HEK293T (cell line): Measurements from ENCODE around the gene KIAA1671.

ENCODE experiments used
- CTCF ChIA-PET: fragments of 350-600 bp; formaldehyde crosslinking; extraction: SDS; loops from one replicate; lab custom pipeline; 2021; ENCODE audit warnings: antibody characterized with exemption, inconsistent platforms; lab: Yijun Ruan, JAX
- POLR2A ChIA-PET: fragments of 350-600 bp; formaldehyde crosslinking; extraction: SDS; loops from one replicate; lab custom pipeline; 2020; ENCODE audit warnings: antibody characterized with exemption, inconsistent platforms; lab: Yijun Ruan, JAX
- DNase-seq: peaks from one replicate; pipeline ENCODE4 v3.0.0; 2012; ENCODE audit warnings: mixed read lengths; ENCODE audit errors: extremely low spot score
- ARNT ChIP-seq: fragments of 450-650 bp; IDR thresholded peaks from 2 replicates; pipeline ENCODE4 v1.6.1; 2017; ENCODE audit warnings: mild to moderate bottlenecking
- BHLHE40 ChIP-seq: fragments of 450-650 bp; IDR thresholded peaks from 2 replicates; pipeline ENCODE4 v1.6.1; 2016; ENCODE audit warnings: mild to moderate bottlenecking, moderate library complexity, borderline replicate concordance
- CTBP1 ChIP-seq: fragments of 450-650 bp; IDR thresholded peaks from 2 replicates; pipeline ENCODE4 v1.6.1; 2016; ENCODE audit warnings: borderline replicate concordance
- ELF4 ChIP-seq: fragments of 450-650 bp; IDR thresholded peaks from 2 replicates; pipeline ENCODE4 v1.6.1; 2017; ENCODE audit warnings: antibody characterized with exemption
- FOXA1 ChIP-seq: fragments of 450-650 bp; IDR thresholded peaks from 2 replicates; pipeline ENCODE4 v1.6.1; 2016; ENCODE audit warnings: mild to moderate bottlenecking
- FOXK2 ChIP-seq: fragments of 450-650 bp; IDR thresholded peaks from 2 replicates; pipeline ENCODE4 v1.6.1; 2016; ENCODE audit warnings: mild to moderate bottlenecking
- FOXM1 ChIP-seq: fragments of 450-650 bp; IDR thresholded peaks from 2 replicates; pipeline ENCODE4 v1.6.1; 2017; ENCODE audit warnings: mild to moderate bottlenecking, borderline replicate concordance
- HDGF ChIP-seq: fragments of 450-650 bp; IDR thresholded peaks from 2 replicates; pipeline ENCODE4 v1.6.1; 2017; ENCODE audit warnings: antibody characterized with exemption, borderline replicate concordance
- L3MBTL2 ChIP-seq: fragments of 450-650 bp; conservative IDR thresholded peaks from 2 replicates; pipeline ENCODE4 v1.6.1; 2016; ENCODE audit warnings: mild to moderate bottlenecking
- LEF1 ChIP-seq: fragments of 450-650 bp; IDR thresholded peaks from 2 replicates; pipeline ENCODE4 v1.6.1; 2017; ENCODE audit warnings: mild to moderate bottlenecking, borderline replicate concordance
- NFRKB ChIP-seq: fragments of 450-650 bp; IDR thresholded peaks from 2 replicates; pipeline ENCODE4 v1.6.1; 2016; ENCODE audit warnings: mild to moderate bottlenecking, moderate library complexity
- SP1 ChIP-seq: fragments of 450-650 bp; IDR thresholded peaks from 2 replicates; pipeline ENCODE4 v1.6.1; 2017
- SUZ12 ChIP-seq: fragments of 450-650 bp; IDR thresholded peaks from 2 replicates; pipeline ENCODE4 v1.6.1; 2016; ENCODE audit warnings: mild to moderate bottlenecking
- TARDBP ChIP-seq: fragments of 450-650 bp; IDR thresholded peaks from 2 replicates; pipeline ENCODE4 v1.6.1; 2016
- ZNF384 ChIP-seq: fragments of 450-650 bp; IDR thresholded peaks from 2 replicates; pipeline ENCODE4 v1.6.1; 2016
- TF ChIP-seq, protein P1 (sequence below): fragments of 450-650 bp; IDR thresholded peaks from 2 replicates; pipeline ENCODE4 v1.6.1; 2016

The KIAA1671 gene

DNA sequence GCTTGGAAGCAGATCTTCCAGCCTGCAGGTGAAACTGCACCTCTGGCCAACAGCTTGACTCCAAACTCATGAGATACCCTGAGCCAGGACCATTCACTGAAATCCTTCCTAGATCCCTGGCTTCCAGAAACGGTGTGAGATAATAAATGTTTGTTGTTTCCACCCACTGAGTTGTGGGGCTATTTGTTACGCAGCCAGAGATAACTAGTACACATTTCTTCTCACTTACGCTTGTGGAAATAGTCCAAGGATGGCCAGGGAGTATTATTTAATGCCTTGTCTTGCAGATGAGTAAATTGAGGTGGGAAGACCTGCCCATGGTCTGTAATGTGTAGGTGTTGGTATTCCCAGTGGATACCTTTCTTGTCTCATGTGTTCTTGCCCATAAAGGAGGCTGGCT is 171.2 kb downstream of the KIAA1671 start:
- ChIA-PET POLR2A (no interaction called here), CTCF (interaction anchor here (0.5 to 0.7 kb wide), 2 partner anchors 94 to 289 kb away, joined by 3 to 7 read pairs; no protein-coding TSS in a partner anchor)
- DNase-seq, result no peak
- TF ChIP-seq NFRKB (no peak), LEF1 (no peak), ELF4 (no peak), ARNT (no peak), CTBP1 (no peak), BHLHE40 (no peak), SUZ12 (no peak), FOXM1 (no peak), SP1 (no peak), FOXK2 (no peak), ZNF384 (no peak), TARDBP (no peak)

DNA sequence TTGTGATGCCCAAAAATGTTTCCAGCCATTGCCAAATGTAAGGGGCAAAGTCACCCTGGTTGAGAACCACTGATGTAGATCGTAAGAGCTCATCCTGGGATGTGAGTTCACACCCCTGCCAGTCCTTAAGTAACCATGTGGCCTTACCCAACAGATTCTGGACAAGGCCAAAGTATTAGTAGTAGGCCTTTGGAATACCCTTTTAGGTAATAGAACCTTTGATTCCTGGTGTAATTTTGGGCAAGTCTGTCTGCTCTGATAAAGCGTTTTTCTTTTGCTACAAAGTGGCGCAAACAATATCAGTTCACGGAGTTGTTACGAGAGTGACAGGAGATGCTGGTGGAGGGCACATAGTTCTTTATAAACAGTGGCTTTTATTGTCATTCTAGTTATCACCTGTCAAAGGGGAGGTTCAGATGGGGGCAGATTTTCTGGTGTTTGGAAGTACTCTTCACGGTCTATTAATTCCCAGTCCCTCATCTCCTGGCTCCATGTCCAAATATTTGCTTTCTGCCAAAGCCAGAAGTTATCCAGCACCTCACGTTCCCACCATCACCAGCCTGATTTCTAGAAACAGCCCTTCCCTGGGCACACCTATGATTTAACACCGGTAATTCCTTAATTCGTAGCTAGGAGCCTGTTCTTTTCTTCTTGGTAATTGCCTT is 173.3 kb downstream of the KIAA1671 start:
- POLR2A ChIA-PET, result interaction anchor here (0.6 kb wide), 1 partner anchor 51 kb away, joined by 3 read pairs; no protein-coding TSS in a partner anchor
- DNase-seq, result no peak
- CTCF ChIA-PET, result no interaction called here

DNA sequence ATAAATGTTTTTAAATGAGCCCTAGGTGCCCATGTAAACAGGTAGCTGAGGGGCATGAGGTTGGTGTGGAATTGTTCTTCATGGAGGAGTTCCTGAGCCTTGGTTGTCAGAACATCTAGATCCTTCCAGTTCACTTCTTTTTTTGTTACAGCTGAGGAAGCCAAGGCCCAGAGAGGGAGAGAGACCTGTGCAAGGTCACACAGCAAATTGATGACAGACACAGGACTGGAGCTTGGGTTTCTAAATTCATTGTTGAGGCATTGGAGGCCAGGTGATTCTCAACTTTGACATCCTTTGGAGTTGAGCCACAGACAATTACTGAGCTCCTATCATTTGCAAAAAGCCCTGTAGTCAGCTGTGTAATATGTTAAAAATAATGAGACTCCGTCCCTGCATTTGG is 174.0 kb downstream of the KIAA1671 start:
- POLR2A ChIA-PET, result no interaction called here
- TF ChIP-seq FOXM1, result no peak
- no peak for TF ChIP-seq FOXK2
- no peak for TF ChIP-seq SP1
- no peak for TF ChIP-seq CTBP1
- TF ChIP-seq NFRKB, result no peak
- no peak for TF ChIP-seq FOXA1
- TF ChIP-seq, protein P1, sequence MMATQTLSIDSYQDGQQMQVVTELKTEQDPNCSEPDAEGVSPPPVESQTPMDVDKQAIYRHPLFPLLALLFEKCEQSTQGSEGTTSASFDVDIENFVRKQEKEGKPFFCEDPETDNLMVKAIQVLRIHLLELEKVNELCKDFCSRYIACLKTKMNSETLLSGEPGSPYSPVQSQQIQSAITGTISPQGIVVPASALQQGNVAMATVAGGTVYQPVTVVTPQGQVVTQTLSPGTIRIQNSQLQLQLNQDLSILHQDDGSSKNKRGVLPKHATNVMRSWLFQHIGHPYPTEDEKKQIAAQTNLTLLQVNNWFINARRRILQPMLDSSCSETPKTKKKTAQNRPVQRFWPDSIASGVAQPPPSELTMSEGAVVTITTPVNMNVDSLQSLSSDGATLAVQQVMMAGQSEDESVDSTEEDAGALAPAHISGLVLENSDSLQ, result no peak
- TF ChIP-seq BHLHE40, result no peak
- no peak for TF ChIP-seq ZNF384
- no peak for TF ChIP-seq SUZ12
- TF ChIP-seq ELF4, result no peak
- no peak for TF ChIP-seq TARDBP
- TF ChIP-seq LEF1, result no peak
- CTCF ChIA-PET, result no interaction called here
- no peak for DNase-seq

More for the DNA sequence above, 173.3 kb downstream of the KIAA1671 start:
- TF ChIP-seq ELF4 (no peak), FOXA1 (no peak), SP1 (no peak), SUZ12 (no peak), L3MBTL2 (no peak), FOXK2 (no peak), TARDBP (no peak), NFRKB (no peak), HDGF (no peak)

DNA sequence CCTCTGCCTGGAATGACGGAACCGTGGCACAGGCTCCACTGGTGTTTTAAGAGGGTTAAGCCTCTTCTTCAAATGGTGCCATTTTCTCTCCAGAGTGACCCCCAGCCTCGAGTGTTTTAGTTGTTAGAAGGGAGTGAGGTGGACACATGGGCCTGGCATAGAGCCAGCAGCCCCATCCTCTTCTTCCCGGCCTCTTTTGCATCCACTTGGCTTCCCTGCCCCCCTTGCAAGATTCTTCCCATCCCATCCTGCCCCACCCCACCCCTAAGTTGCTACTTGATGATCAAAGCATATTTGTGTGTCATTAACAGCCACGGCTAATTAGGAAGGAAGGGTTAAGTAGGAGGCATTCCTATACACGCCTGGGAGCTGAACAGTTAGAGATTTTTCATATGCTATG is 174.8 kb downstream of the KIAA1671 start:
- TF ChIP-seq BHLHE40 (no peak), FOXM1 (no peak), ELF4 (no peak), SP1 (no peak), CTBP1 (no peak), LEF1 (no peak), ZNF384 (no peak)
- TF ChIP-seq, protein P1, result no peak
- DNase-seq, result no peak
- ChIA-PET CTCF (no interaction called here), POLR2A (no interaction called here)

DNA sequence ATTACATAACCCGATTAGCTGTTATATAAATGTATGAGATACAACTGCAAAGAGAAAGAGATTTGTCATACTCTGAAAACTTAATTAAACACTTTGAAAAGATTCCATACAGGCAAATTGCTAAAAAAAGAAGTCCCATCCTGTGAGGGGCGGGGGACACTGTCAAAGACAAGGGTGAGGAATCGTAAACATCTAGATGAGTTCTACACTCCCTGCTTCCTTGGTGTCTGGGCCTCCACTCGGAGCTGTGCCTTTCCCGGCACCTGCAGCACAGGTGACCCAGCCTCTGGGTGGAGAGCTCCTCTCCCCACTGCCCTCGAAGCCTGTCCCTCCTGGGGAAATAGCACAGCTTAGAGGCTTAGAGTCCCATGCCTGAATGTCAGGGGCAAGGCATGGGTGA is 177.9 kb downstream of the KIAA1671 start:
- CTCF ChIA-PET, result no interaction called here
- POLR2A ChIA-PET, result no interaction called here
- TF ChIP-seq SP1, result no peak
- no peak for TF ChIP-seq ZNF384
- TF ChIP-seq CTBP1, result no peak
- TF ChIP-seq BHLHE40, result no peak
- TF ChIP-seq FOXK2, result no peak
- TF ChIP-seq FOXA1, result no peak
- no peak for TF ChIP-seq NFRKB
- no peak for TF ChIP-seq ARNT
- no peak for TF ChIP-seq LEF1
- TF ChIP-seq, protein P1, result no peak
- TF ChIP-seq TARDBP, result no peak
- no peak for TF ChIP-seq L3MBTL2
- TF ChIP-seq HDGF, result no peak
- no peak for TF ChIP-seq SUZ12
- TF ChIP-seq ELF4, result no peak
- no peak for TF ChIP-seq FOXM1
- no peak for DNase-seq

DNA sequence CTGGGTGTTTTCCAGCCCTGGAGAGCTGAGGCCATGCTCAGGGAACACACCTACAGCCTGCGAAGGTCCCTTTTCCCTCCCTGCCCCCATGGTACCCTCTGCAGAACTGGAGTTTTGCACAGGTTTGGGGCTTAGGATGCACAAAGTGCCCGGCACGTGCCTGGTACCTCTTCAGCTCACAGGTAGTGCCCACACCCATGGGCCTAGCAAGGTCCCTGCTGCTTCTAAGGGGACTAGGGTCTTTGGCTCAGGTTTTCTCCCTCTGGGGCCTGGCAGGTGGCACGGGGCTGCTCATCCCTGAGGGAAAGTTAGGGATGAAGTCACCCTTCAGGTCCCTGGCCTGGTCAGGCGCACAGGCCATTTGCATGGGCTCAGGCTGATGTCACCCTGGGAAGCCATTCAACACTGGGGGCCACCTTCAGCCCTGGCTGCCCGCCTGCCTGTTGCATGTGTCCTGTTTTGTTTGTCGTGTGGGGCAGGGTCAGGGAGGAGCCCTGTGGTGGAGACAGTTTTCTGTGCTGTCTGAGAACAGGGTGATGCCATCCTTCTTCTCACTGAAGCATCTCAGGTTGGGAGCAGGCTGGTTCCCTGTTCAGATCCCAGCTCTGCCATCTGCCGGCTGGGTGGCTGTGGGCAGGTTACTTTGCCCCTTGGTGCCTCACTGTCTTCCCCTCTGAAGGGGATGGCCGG is 178.8 kb downstream of the KIAA1671 start:
- CTCF ChIA-PET, result no interaction called here
- no peak for DNase-seq
- TF ChIP-seq SP1 (no peak), CTBP1 (no peak), ELF4 (no peak), HDGF (no peak), TARDBP (no peak), ZNF384 (no peak), BHLHE40 (no peak)
- POLR2A ChIA-PET, result no interaction called here
